K562 (cell line): ENCODE results near the gene ATP13A5. TPM values are rescaled to one million over a fixed set of nuclear protein-coding genes. Genes with fewer than 3 reads are reported as not detected.

ENCODE experiments used
- ATAC-seq: fragments of 200-7000 bp; cut with Tn5 transposase; 3 replicates; pipeline ENCODE4 v1.9.1; 2020; ENCODE audit warnings: moderate library complexity
- BruUV-seq: library from RNA; stranded (reverse); fragments of 400-500 nt; replicated peaks from 2 replicates; lab custom pipeline; 2021; lab: Mats Ljungman, UMichigan
- CTCF ChIA-PET: fragments of 300-600 bp; formaldehyde crosslinking; extraction: SDS; loops from one replicate; lab custom pipeline; 2021; ENCODE audit warnings: low intra/inter-chr PET ratio; lab: Yijun Ruan, JAX
- POLR2A ChIA-PET: fragments of 300-600, 350-650 bp; sonication (Branson Sonifier 250); formaldehyde crosslinking; extraction: SDS; loops from one replicate; lab custom pipeline; 2021; ENCODE audit warnings: antibody characterized with exemption, inconsistent platforms; lab: Yijun Ruan, JAX
- DNase-seq, 4 experiments: peaks; one replicate each; pipeline versions ENCODE4 v3.0.0 to v3.0.0-alpha.2; 2011 to 2018; ENCODE audit warnings: low spot score in 3 of 4, mixed read lengths in 3 of 4; ENCODE audit errors: extremely low read depth in 1 of 4
- FAIRE-seq: peaks from 2 replicates; lab custom pipeline; 2011; peaks lifted over from hg19 to GRCh38; lab: Jason Lieb, UNC
- H2AFZ ChIP-seq: 2 replicates; pipeline ENCODE4 v1.6.0; 2011; ENCODE audit warnings: low read depth, low read length, control low read depth, inconsistent platforms
- H3K27ac ChIP-seq: fragments of 200-600 bp; 3 replicates; pipeline ENCODE4 v1.8.0; 2011; ENCODE audit warnings: low read depth, mild to moderate bottlenecking, control low read depth, inconsistent platforms, low read length, moderate library complexity, mixed read lengths; ENCODE audit errors: extremely low read depth
- H3K27me3 ChIP-seq, 2 experiments: fragments of 300-600 bp in 1 of 2; 2 replicates in 1 of 2; 3 replicates in 1 of 2; pipeline versions ENCODE4 v1.6.0 to v1.8.0; 2011; ENCODE audit warnings: inconsistent platforms in 2 of 2, low read length in 2 of 2, mild to moderate bottlenecking in 1 of 2, mixed read lengths in 1 of 2, moderate library complexity in 1 of 2; ENCODE audit not compliant: control insufficient read depth in 2 of 2, insufficient read depth in 2 of 2
- H3K36me3 ChIP-seq: fragments of 300-600 bp; 3 replicates; pipeline ENCODE4 v1.8.0; 2011; ENCODE audit warnings: mild to moderate bottlenecking, low read length, inconsistent platforms; ENCODE audit not compliant: control insufficient read depth, insufficient read depth
- H3K4me1 ChIP-seq, 2 experiments: fragments of 200-600 bp in 1 of 2; replicated peaks in 1 of 2; 2 replicates in 1 of 2; 3 replicates in 1 of 2; pipeline versions ENCODE4 v1.5.1 to v1.8.0; 2011; ENCODE audit warnings: inconsistent platforms in 2 of 2, low read length in 2 of 2, mild to moderate bottlenecking in 1 of 2, mixed read lengths in 1 of 2, moderate library complexity in 1 of 2; ENCODE audit not compliant: control insufficient read depth in 2 of 2, insufficient read depth in 2 of 2
- H3K4me2 ChIP-seq: 2 replicates; pipeline ENCODE4 v1.6.1; 2011; ENCODE audit warnings: low read length, control low read depth, inconsistent platforms, mixed read lengths; ENCODE audit not compliant: insufficient read depth
- H3K4me3 ChIP-seq: fragments of 200-600 bp; sonication (generic), shearing (Covaris generic); 2 replicates; pipeline ENCODE4 v1.5.1; 2016; ENCODE audit warnings: control low read depth, inconsistent platforms
- H3K79me2 ChIP-seq: fragments of 200-600 bp; 3 replicates; pipeline ENCODE4 v1.8.0; 2011; ENCODE audit warnings: low read length, inconsistent platforms; ENCODE audit not compliant: control insufficient read depth, insufficient read depth
- H3K9ac ChIP-seq, 2 experiments: 2 replicates each; pipeline versions ENCODE4 v1.6.0 to v1.6.1; 2011; ENCODE audit warnings: low read depth in 2 of 2, low read length in 2 of 2, control low read depth in 1 of 2, inconsistent platforms in 1 of 2, mild to moderate bottlenecking in 1 of 2, mixed read lengths in 1 of 2; ENCODE audit not compliant: insufficient read depth in 1 of 2
- H3K9me1 ChIP-seq: one replicate; pipeline ENCODE4 v1.6.0; 2011; ENCODE audit warnings: inconsistent platforms, mild to moderate bottlenecking, low read length, moderate library complexity; ENCODE audit not compliant: control insufficient read depth, insufficient read depth
- H3K9me3 ChIP-seq: replicated peaks from 2 replicates; pipeline ENCODE4 v1.5.1; 2011; ENCODE audit warnings: low read depth, low read length, inconsistent platforms; ENCODE audit not compliant: control insufficient read depth, insufficient read depth
- H4K20me1 ChIP-seq: replicated peaks from 2 replicates; pipeline ENCODE4 v1.6.1; 2011; ENCODE audit warnings: low read length, inconsistent platforms, mixed read lengths; ENCODE audit not compliant: control insufficient read depth, insufficient read depth
- CTCF ChIP-seq, 3 experiments: IDR thresholded peaks in 2 of 3; conservative IDR thresholded peaks in 1 of 3; 2 replicates each; pipeline ENCODE4 v1.5.1; 2011 to 2012; ENCODE audit warnings: low read length in 3 of 3, mild to moderate bottlenecking in 3 of 3, control low read depth in 2 of 3, improper control_type of control experiment in 1 of 3, inconsistent platforms in 1 of 3, low read depth in 1 of 3, mixed read lengths in 1 of 3, moderate library complexity in 1 of 3; ENCODE audit not compliant: insufficient read depth in 2 of 3
- HOXB6 ChIP-seq: fragments of 250-450 bp; sonication (Bioruptor Pico); IDR thresholded peaks from 2 replicates; pipeline ENCODE4 v1.5.1; 2022; ENCODE audit warnings: mild to moderate bottlenecking, borderline replicate concordance
- MTA2 ChIP-seq: fragments of 450-650 bp; IDR thresholded peaks from 2 replicates; pipeline ENCODE4 v1.6.1; 2016; ENCODE audit warnings: low read depth
- RFX1 ChIP-seq: fragments of 450-650 bp; IDR thresholded peaks from 2 replicates; pipeline ENCODE4 v1.6.1; 2016; ENCODE audit warnings: mild to moderate bottlenecking, moderate library complexity
- SPI1 ChIP-seq: IDR thresholded peaks from 2 replicates; pipeline ENCODE4 v1.6.1; 2011; ENCODE audit warnings: low read depth, low read length, control low read depth, borderline replicate concordance
- WGBS: fragments of 100-300 bp; shearing (Covaris generic); methylation state at CpG from one replicate; pipeline ENCODE4 v1.1.6; 2016; ENCODE audit warnings: low coverage, mixed read lengths; ENCODE audit not compliant: insufficient coverage; ENCODE audit errors: missing lambda C conversion rate; 5-methylcytosine and 5-hydroxymethylcytosine counted together
- in situ Hi-C: fragments of 300-500 bp; cut with MboI; formaldehyde crosslinking; loops from 4 replicates; pipeline ENCODE4 v1.15.0; 2018; ENCODE audit warnings: inconsistent platforms, mixed read lengths
- intact Hi-C: fragments of 100-400 bp; cut with micrococcal nuclease; formaldehyde crosslinking; loops from 2 replicates; pipeline ENCODE4 v1.14.2; 2022
- polyA plus RNA-seq, 8 experiments: library from polyadenylated mRNA; depleted of rRNA in 4 of 8; stranded (reverse) in 5 of 8; unstranded in 3 of 8; fragments of >200 nt; fragmentation: Nextera tagmentation in 2 of 8; fragmentation: Illumina TruSeq in 1 of 8; extraction: Ambion mirVana in 2 of 8; extraction: Trizol in 1 of 8; gene quantifications; 2 replicates each; pipeline versions ENCODE4 v1.2.1 to v1.2.3, GENCODE V29; 2011 to 2014; ENCODE audit warnings: inconsistent platforms in 1 of 8, missing spikeins in 1 of 8
- total RNA-seq, 7 experiments: library from RNA; depleted of rRNA in 6 of 7; stranded (reverse); fragments of >200 nt in 6 of 7; fragmentation: Illumina TruSeq in 2 of 7; extraction: Trizol in 2 of 7; gene quantifications; 2 replicates each; pipeline versions ENCODE4 v1.2.1 to v1.2.3, GENCODE V29; 2011 to 2021; ENCODE audit warnings: low replicate concordance in 1 of 7
- TF ChIP-seq, protein P1 (sequence below): sonication (generic); formaldehyde crosslinking; IDR thresholded peaks from 2 replicates; pipeline ENCODE4 v1.8.0; 2023; ENCODE audit warnings: mild to moderate bottlenecking, missing genetic modification reagents

Gene ATP13A5
- total and polyA plus RNA-seq, 9 of the 15 experiments (the other 6 are each of a cell fraction or from before 2014, with no cell fraction given): not detected

DNA sequence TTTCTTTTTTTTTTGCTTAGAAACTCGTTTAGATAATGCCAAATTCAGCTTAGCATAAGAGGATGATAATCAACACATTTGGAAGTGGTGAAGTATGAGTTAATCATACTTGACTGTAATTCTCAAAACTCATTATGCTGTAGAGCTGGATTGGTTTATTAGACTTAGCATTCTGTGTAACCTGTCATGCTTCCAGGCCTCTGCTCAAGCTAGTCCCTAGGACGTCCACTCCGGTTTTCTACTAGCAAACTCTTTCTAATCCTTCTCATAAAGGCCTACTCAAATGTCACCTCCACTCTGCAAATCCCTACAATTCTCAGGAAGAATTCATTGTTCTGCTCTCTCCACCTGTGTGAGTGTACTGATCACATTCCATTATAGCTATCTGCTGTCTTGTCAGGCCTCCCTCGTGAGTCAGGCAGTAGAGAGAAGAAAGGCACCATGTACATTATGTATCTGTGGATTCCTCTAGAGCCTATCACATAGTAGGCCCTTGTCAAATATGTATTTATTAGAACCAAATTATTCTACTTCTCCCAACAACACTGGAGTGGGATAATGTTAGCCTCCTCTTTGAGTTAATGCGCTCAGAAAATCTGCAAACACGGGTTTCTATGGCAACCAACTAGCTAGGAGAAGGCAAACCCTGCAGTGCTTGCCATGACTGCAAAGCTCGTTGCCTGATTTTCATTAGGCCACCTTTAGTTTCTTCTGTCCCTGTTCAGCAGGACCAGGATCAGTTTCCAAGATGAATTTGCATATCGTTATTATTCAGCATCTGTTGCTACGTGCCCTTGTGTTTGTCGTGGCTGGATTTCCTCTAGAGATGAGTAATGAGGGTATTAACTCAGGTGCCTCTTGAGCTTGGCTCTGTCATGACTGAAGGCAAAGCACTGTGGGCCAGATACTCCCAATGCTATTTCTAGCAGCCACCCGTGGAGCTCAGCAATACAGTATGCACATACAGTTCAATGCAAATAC, 30.7 kb downstream of the ATP13A5 start:
- Histone ChIP-seq H3K4me2 (no peak overlapping the region), H3K4me3 (no peak overlapping the region), H3K27me3 (no peaks in the 10 kb centered on the region), H3K4me1 (no peaks in the 10 kb centered on the region), H3K9ac (no peak overlapping the region), H3K9me3 (no peaks in the 10 kb centered on the region), H3K27ac (no peak overlapping the region), H3K9me1 (no peaks in the 10 kb centered on the region), H3K79me2 (no peaks in the 10 kb centered on the region), H2AFZ (no peak overlapping the region), H3K36me3 (no peaks in the 10 kb centered on the region), H4K20me1 (no peaks in the 10 kb centered on the region)
- intact Hi-C loops: no loop called here
- BruUV-seq: no TSS peak
- DNase-seq (no peak), FAIRE-seq (no peak), ATAC-seq (no peak)
- POLR2A ChIA-PET: interaction anchor here (0.6 to 1.5 kb wide), 3 partner anchors 13 to 236 kb away, joined by 3 to 4 read pairs (median 4); no protein-coding TSS in a partner anchor
- in situ Hi-C loops: no loop called here
- 0% methylated on average over 11 of the region's 11 CpGs for WGBS
- CTCF ChIA-PET: no interaction called here
- TF ChIP-seq SPI1: no peak
- TF ChIP-seq, protein P1, sequence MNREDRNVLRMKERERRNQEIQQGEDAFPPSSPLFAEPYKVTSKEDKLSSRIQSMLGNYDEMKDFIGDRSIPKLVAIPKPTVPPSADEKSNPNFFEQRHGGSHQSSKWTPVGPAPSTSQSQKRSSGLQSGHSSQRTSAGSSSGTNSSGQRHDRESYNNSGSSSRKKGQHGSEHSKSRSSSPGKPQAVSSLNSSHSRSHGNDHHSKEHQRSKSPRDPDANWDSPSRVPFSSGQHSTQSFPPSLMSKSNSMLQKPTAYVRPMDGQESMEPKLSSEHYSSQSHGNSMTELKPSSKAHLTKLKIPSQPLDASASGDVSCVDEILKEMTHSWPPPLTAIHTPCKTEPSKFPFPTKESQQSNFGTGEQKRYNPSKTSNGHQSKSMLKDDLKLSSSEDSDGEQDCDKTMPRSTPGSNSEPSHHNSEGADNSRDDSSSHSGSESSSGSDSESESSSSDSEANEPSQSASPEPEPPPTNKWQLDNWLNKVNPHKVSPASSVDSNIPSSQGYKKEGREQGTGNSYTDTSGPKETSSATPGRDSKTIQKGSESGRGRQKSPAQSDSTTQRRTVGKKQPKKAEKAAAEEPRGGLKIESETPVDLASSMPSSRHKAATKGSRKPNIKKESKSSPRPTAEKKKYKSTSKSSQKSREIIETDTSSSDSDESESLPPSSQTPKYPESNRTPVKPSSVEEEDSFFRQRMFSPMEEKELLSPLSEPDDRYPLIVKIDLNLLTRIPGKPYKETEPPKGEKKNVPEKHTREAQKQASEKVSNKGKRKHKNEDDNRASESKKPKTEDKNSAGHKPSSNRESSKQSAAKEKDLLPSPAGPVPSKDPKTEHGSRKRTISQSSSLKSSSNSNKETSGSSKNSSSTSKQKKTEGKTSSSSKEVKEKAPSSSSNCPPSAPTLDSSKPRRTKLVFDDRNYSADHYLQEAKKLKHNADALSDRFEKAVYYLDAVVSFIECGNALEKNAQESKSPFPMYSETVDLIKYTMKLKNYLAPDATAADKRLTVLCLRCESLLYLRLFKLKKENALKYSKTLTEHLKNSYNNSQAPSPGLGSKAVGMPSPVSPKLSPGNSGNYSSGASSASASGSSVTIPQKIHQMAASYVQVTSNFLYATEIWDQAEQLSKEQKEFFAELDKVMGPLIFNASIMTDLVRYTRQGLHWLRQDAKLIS: no peak
- TF ChIP-seq CTCF (IDR thresholded peaks at IDR 0.05 in 2 of 3, conservative IDR thresholded peaks at IDR 0.05 in 1 of 3; ENCODE audit: insufficient read depth in 2 of 3, low read depth in 1 of 3, low read length in 3 of 3): no peak
- TF ChIP-seq RFX1: peak; percentile 50
- no peak for TF ChIP-seq MTA2
- no peak for TF ChIP-seq HOXB6 (CRISPR knock-in tag)
